ENCODE data around the gene SPRED3.

- peak; percentile 18 for TF ChIP-seq CTCF (IDR thresholded peaks at IDR 0.05)
- TF ChIP-seq EZH2 (IDR thresholded peaks at IDR 0.05; ENCODE audit: borderline replicate concordance, insufficient read depth, low read depth, low read length, poor library complexity, severe bottlenecking), result no peak
Observed at GRCh38 chr19:38374332-38375097, 14.0 kb upstream of the SPRED3 start, which contains the start of gene PSMD8.

Measured in B cell (primary cell).